CD4-positive, alpha-beta memory T cell (primary cell): Measurements from ENCODE around the gene PLK3. TPM values are rescaled to one million over a fixed set of nuclear protein-coding genes. Genes with fewer than 3 reads are reported as not detected.
A peak's percentile ranks its signal among the peaks of the same experiment; 100 is the strongest.

Experiments used
- CTCF ChIA-PET: fragments of 350-600 bp; sonication (Branson Sonifier 250); formaldehyde crosslinking; loops from one replicate; lab custom pipeline; 2021; ENCODE audit warnings: inconsistent platforms; ENCODE audit not compliant: partially characterized antibody; lab: Charles Lee
- POLR2A ChIA-PET: fragments of 350-600 bp; sonication (Branson Sonifier 250); formaldehyde crosslinking; loops from one replicate; lab custom pipeline; 2021; ENCODE audit not compliant: partially characterized antibody; lab: Charles Lee
- DNase-seq, 5 donors: peaks; one replicate each; pipeline versions ENCODE4 v3.0.0 to v3.0.0-alpha.2; 2020 to 2022; ENCODE audit warnings: mixed read lengths in 1 of 5
- H3K27ac ChIP-seq: one replicate; pipeline ENCODE4 v1.7.0; 2013; ENCODE audit warnings: low read depth, low read length
- H3K27me3 ChIP-seq: 2 replicates; pipeline ENCODE4 v1.7.0; 2013; ENCODE audit warnings: mild to moderate bottlenecking, low read length, moderate library complexity; ENCODE audit not compliant: insufficient read depth
- H3K36me3 ChIP-seq: 2 replicates; pipeline ENCODE4 v1.7.0; 2013; ENCODE audit warnings: mild to moderate bottlenecking, low read length, moderate library complexity; ENCODE audit not compliant: insufficient read depth
- H3K4me1 ChIP-seq: 2 replicates; pipeline ENCODE4 v1.7.0; 2013; ENCODE audit warnings: mild to moderate bottlenecking, low read length, moderate library complexity; ENCODE audit not compliant: insufficient read depth
- H3K4me3 ChIP-seq, 2 donors: one replicate each; pipeline ENCODE4 v1.7.0; 2013; ENCODE audit warnings: low read length in 2 of 2, mild to moderate bottlenecking in 1 of 2
- H3K9me3 ChIP-seq, 2 donors: one replicate each; pipeline ENCODE4 v1.7.0; 2013; ENCODE audit warnings: low read length in 2 of 2, control low read depth in 1 of 2; ENCODE audit not compliant: control insufficient read depth in 1 of 2
- H3K27ac Mint-ChIP-seq, 7 donors: one replicate each; pipeline ENCODE4 v1.8.0; 2020 to 2021; ENCODE audit warnings: mixed read lengths in 7 of 7, mild to moderate bottlenecking in 6 of 7, inconsistent platforms in 3 of 7, moderate library complexity in 3 of 7
- H3K27me3 Mint-ChIP-seq, 2 donors: one replicate each; pipeline ENCODE4 v1.8.0; 2020 to 2021; ENCODE audit warnings: mixed read lengths in 2 of 2
- H3K36me3 Mint-ChIP-seq, 2 donors: one replicate each; pipeline ENCODE4 v1.8.0; 2020 to 2021; ENCODE audit warnings: mixed read lengths in 2 of 2, inconsistent platforms in 1 of 2, mild to moderate bottlenecking in 1 of 2
- H3K4me1 Mint-ChIP-seq, 4 donors: one replicate each; pipeline ENCODE4 v1.8.0; 2020 to 2021; ENCODE audit warnings: mixed read lengths in 4 of 4, mild to moderate bottlenecking in 1 of 4
- H3K4me3 Mint-ChIP-seq, 8 donors: one replicate each; pipeline ENCODE4 v1.8.0; 2020 to 2021; ENCODE audit warnings: mixed read lengths in 8 of 8, mild to moderate bottlenecking in 7 of 8, moderate library complexity in 6 of 8, inconsistent platforms in 3 of 8
- H3K9me3 Mint-ChIP-seq, 8 donors: one replicate each; pipeline ENCODE4 v1.8.0; 2020 to 2021; ENCODE audit warnings: mixed read lengths in 8 of 8, mild to moderate bottlenecking in 5 of 8, inconsistent platforms in 3 of 8, moderate library complexity in 1 of 8
- intact Hi-C: fragments of 100-400 bp; cut with micrococcal nuclease; formaldehyde crosslinking; loops from one replicate; pipeline ENCODE4 v1.15.1; 2023
- polyA plus RNA-seq, 2 donors: library from polyadenylated mRNA; unstranded; fragments of 300-500 nt; fragmentation: Illumina TruSeq; gene quantifications; one replicate each; pipeline ENCODE4 v1.2.3, GENCODE V29; 2021
- total RNA-seq, 2 experiments: library from RNA; stranded (reverse); gene quantifications; one replicate each; pipeline ENCODE4 v1.2.3, GENCODE V29; 2021

Gene PLK3
- total and polyA plus RNA-seq, 4 experiments from 2014 or later, result 37.3 to 153 (median 97.5) TPM

- Histone ChIP-seq H3K27ac (peak overlapping the region; percentile 78), H3K36me3 (peaks cover 25% of the 10 kb centered on the region), H3K4me3 (peak overlapping the region; percentile 87 to 88), H3K4me1 (peaks cover 25% of the 10 kb centered on the region), H3K9me3 (no peaks in the 10 kb centered on the region), H3K27me3 (no peaks in the 10 kb centered on the region)
- peak overlapping the region; percentile 82 to 98 (median 95) for H3K27ac Mint-ChIP-seq
- H3K4me3 Mint-ChIP-seq, result peak overlapping the region; percentile 89 to 98 (median 94)
- intact Hi-C loops, result loop anchor here (1.0 kb wide), 4 partner anchors 8 to 210 kb away; partner anchors contain the start of genes EIF2B3, KIF2C and RNU5D-1
- H3K9me3 Mint-ChIP-seq, result no peaks in the 10 kb centered on the region
- peaks cover 23 to 56% (median 30%) of the 10 kb centered on the region in 4 donors for H3K4me1 Mint-ChIP-seq
- H3K27me3 Mint-ChIP-seq, result no peaks in the 10 kb centered on the region
- peak in 3 of 5 donors; percentile 28 to 72 (median 38) for DNase-seq
- CTCF ChIA-PET, result interaction anchor here (0.5 to 6.1 kb wide), 13 partner anchors 9 to 783 kb away, joined by 3 to 53 read pairs (median 4); partner anchors contain the start of genes BEST4, EIF2B3 and RNU5D-1
- POLR2A ChIA-PET, result interaction anchor here (0.6 to 5.4 kb wide), 40 partner anchors 10 to 1471 kb away, joined by 3 to 126 read pairs (median 6); partner anchors contain the start of genes AKR1A1, ARMH1, BEST4 and BTBD19
- H3K36me3 Mint-ChIP-seq, result peaks cover 25 to 53% of the 10 kb centered on the region in 2 donors
Measured at GRCh38 chr1:44775930-44776729, 24.0 kb upstream of the PLK3 start.

- peak overlapping the region; percentile 87 to 88 for H3K4me3 ChIP-seq
- CTCF ChIA-PET, result interaction anchor here (0.6 to 6.1 kb wide), 10 partner anchors 9 to 524 kb away, joined by 3 to 53 read pairs (median 6); partner anchors contain the start of genes BEST4, EIF2B3, PLK3 and RNU5D-1
- H3K9me3 Mint-ChIP-seq, result no peaks in the 10 kb centered on the region
- peaks cover 24 to 56% (median 33%) of the 10 kb centered on the region in 4 donors for H3K4me1 Mint-ChIP-seq
- no peaks in the 10 kb centered on the region for H3K27me3 Mint-ChIP-seq
- H3K27ac ChIP-seq, result peak overlapping the region; percentile 78
- H3K4me3 Mint-ChIP-seq, result peak overlapping the region; percentile 89 to 98 (median 94)
- H3K9me3 ChIP-seq, result no peaks in the 10 kb centered on the region
- H3K36me3 ChIP-seq, result peaks cover 30% of the 10 kb centered on the region
- POLR2A ChIA-PET, result interaction anchor here (0.6 to 5.4 kb wide), 22 partner anchors 9 to 910 kb away, joined by 3 to 126 read pairs (median 11); partner anchors contain the start of genes AKR1A1, BEST4, BTBD19 and DYNLT4
- DNase-seq, result no peak
- intact Hi-C loops, result no loop called here
- H3K36me3 Mint-ChIP-seq, result peaks cover 25 to 58% of the 10 kb centered on the region in 2 donors
- peak overlapping the region; percentile 82 to 98 (median 95) for H3K27ac Mint-ChIP-seq
- no peaks in the 10 kb centered on the region for H3K27me3 ChIP-seq
- H3K4me1 ChIP-seq, result peaks cover 25% of the 10 kb centered on the region
Measured at GRCh38 chr1:44776730-44777068, 23.5 kb upstream of the PLK3 start.

- Mint-ChIP-seq H3K9me3 (no peaks in the 10 kb centered on the region), H3K4me1 (peaks cover 24 to 55% (median 33%) of the 10 kb centered on the region in 4 donors), H3K36me3 (peaks cover 25 to 62% of the 10 kb centered on the region in 2 donors), H3K4me3 (peak overlapping the region; percentile 52 to 98 (median 92)), H3K27me3 (no peaks in the 10 kb centered on the region), H3K27ac (peak overlapping the region; percentile 81 to 98 (median 95))
- H3K4me3 ChIP-seq, result no peak overlapping the region
- H3K9me3 ChIP-seq, result no peaks in the 10 kb centered on the region
- H3K4me1 ChIP-seq, result peaks cover 25% of the 10 kb centered on the region
- intact Hi-C loops, result no loop called here
- peak overlapping the region; percentile 78 for H3K27ac ChIP-seq
- peaks cover 30% of the 10 kb centered on the region for H3K36me3 ChIP-seq
- no peak for DNase-seq
- CTCF ChIA-PET, result interaction anchor here (0.6 to 6.1 kb wide), 6 partner anchors 9 to 824 kb away, joined by 3 to 53 read pairs (median 6); partner anchors contain the start of genes BEST4, PLK3 and RNU5D-1
- H3K27me3 ChIP-seq, result no peaks in the 10 kb centered on the region
- POLR2A ChIA-PET, result interaction anchor here (1.3 to 5.4 kb wide), 7 partner anchors 9 to 234 kb away, joined by 3 to 126 read pairs (median 70); partner anchors contain the start of genes BEST4, BTBD19, DYNLT4 and EIF2B3
Measured at GRCh38 chr1:44777547-44777946, 22.6 kb upstream of the PLK3 start.

GRCh38 chr1:44777969-44778635 is 22.1 kb upstream of the PLK3 start:
- POLR2A ChIA-PET, result interaction anchor here (1.3 to 5.4 kb wide), 7 partner anchors 8 to 233 kb away, joined by 3 to 126 read pairs (median 70); partner anchors contain the start of genes BEST4, BTBD19, DYNLT4 and EIF2B3
- CTCF ChIA-PET, result interaction anchor here (0.6 to 6.1 kb wide), 6 partner anchors 8 to 824 kb away, joined by 3 to 53 read pairs (median 6); partner anchors contain the start of genes BEST4, PLK3 and RNU5D-1
- Histone ChIP-seq H3K4me3 (no peak overlapping the region), H3K4me1 (peaks cover 27% of the 10 kb centered on the region), H3K36me3 (peaks cover 30% of the 10 kb centered on the region), H3K9me3 (no peaks in the 10 kb centered on the region), H3K27ac (peak overlapping the region; percentile 78), H3K27me3 (no peaks in the 10 kb centered on the region)
- DNase-seq, result no peak
- Mint-ChIP-seq H3K4me1 (peaks cover 24 to 50% (median 34%) of the 10 kb centered on the region in 4 donors), H3K4me3 (peak overlapping the region in 5 of 8 donors; percentile 20 to 98 (median 91)), H3K36me3 (peaks cover 25 to 62% of the 10 kb centered on the region in 2 donors), H3K9me3 (no peaks in the 10 kb centered on the region), H3K27ac (peak overlapping the region; percentile 20 to 98 (median 94)), H3K27me3 (no peaks in the 10 kb centered on the region)
- intact Hi-C loops, result no loop called here

GRCh38 chr1:44778705-44779576 is 21.2 kb upstream of the PLK3 start:
- Histone ChIP-seq H3K4me1 (peaks cover 35% of the 10 kb centered on the region), H3K4me3 (no peak overlapping the region), H3K27ac (no peak overlapping the region), H3K36me3 (peaks cover 30% of the 10 kb centered on the region), H3K9me3 (no peaks in the 10 kb centered on the region), H3K27me3 (no peaks in the 10 kb centered on the region)
- H3K36me3 Mint-ChIP-seq, result peaks cover 25 to 64% of the 10 kb centered on the region in 2 donors
- no peaks in the 10 kb centered on the region for H3K9me3 Mint-ChIP-seq
- peak overlapping the region in 6 of 7 donors; percentile 31 to 88 (median 81) for H3K27ac Mint-ChIP-seq
- intact Hi-C loops, result no loop called here
- ChIA-PET POLR2A (interaction anchor here (1.1 to 10.3 kb wide), 9 partner anchors 7 to 49 kb away, joined by 3 to 126 read pairs (median 6); partner anchors contain the start of genes BEST4, BTBD19, DYNLT4 and PLK3), CTCF (interaction anchor here (0.8 to 1.8 kb wide), 2 partner anchors 12 to 31 kb away, joined by 3 to 7 read pairs; no protein-coding TSS in a partner anchor)
- H3K4me1 Mint-ChIP-seq, result peaks cover 29 to 56% (median 41%) of the 10 kb centered on the region in 4 donors
- H3K4me3 Mint-ChIP-seq, result peak overlapping the region in 1 of 8 donors; percentile 19
- DNase-seq, result no peak
- no peaks in the 10 kb centered on the region for H3K27me3 Mint-ChIP-seq
